Endodermal cell (in vitro differentiated cells): Measurements from ENCODE around the gene BPGM. TPM values are rescaled to one million over a fixed set of nuclear protein-coding genes. Genes with fewer than 3 reads are reported as not detected.
A peak's percentile ranks its signal among the peaks of the same experiment; 100 is the strongest.

Experiments used
- DNase-seq: peaks from one replicate; pipeline ENCODE4 v3.0.0-alpha.2; 2017
- H3K27ac ChIP-seq: 2 replicates; pipeline ENCODE4 v1.5.1; 2013; ENCODE audit warnings: mild to moderate bottlenecking, low read depth, low read length, moderate library complexity
- H3K27me3 ChIP-seq: 2 replicates; pipeline ENCODE4 v1.6.1; 2013; ENCODE audit warnings: mild to moderate bottlenecking, low read length, moderate library complexity; ENCODE audit not compliant: insufficient read depth, control insufficient read depth, poor library complexity, severe bottlenecking
- H3K36me3 ChIP-seq: 2 replicates; pipeline ENCODE4 v1.7.0; 2013; ENCODE audit warnings: mild to moderate bottlenecking, low read length, moderate library complexity; ENCODE audit not compliant: control insufficient read depth, insufficient read depth
- H3K4me1 ChIP-seq: one replicate; pipeline ENCODE4 v1.7.0; 2013; ENCODE audit warnings: low read length; ENCODE audit not compliant: control insufficient read depth, insufficient read depth
- H3K4me3 ChIP-seq: 2 replicates; pipeline ENCODE4 v1.5.1; 2013; ENCODE audit warnings: mild to moderate bottlenecking, low read length, moderate library complexity
- H3K9ac ChIP-seq: 2 replicates; pipeline ENCODE4 v1.6.1; 2013; ENCODE audit warnings: mild to moderate bottlenecking, low read length, moderate library complexity; ENCODE audit not compliant: poor library complexity, severe bottlenecking; ENCODE audit errors: extremely low read depth
- H3K9me3 ChIP-seq: 2 replicates; pipeline ENCODE4 v1.6.1; 2013; ENCODE audit warnings: mild to moderate bottlenecking, low read length, moderate library complexity; ENCODE audit not compliant: control insufficient read depth
- H3K27ac Mint-ChIP-seq: 2 replicates; pipeline ENCODE4 v1.8.0; 2020; ENCODE audit warnings: mixed read lengths
- H3K27me3 Mint-ChIP-seq: 2 replicates; pipeline ENCODE4 v1.8.0; 2021; ENCODE audit warnings: mild to moderate bottlenecking, mixed read lengths; ENCODE audit not compliant: insufficient read depth
- H3K36me3 Mint-ChIP-seq: 2 replicates; pipeline ENCODE4 v1.8.0; 2020; ENCODE audit warnings: low read depth, mixed read lengths
- H3K4me1 Mint-ChIP-seq: 2 replicates; pipeline ENCODE4 v1.8.0; 2020; ENCODE audit warnings: mixed read lengths
- H3K4me3 Mint-ChIP-seq: 2 replicates; pipeline ENCODE4 v1.8.0; 2020; ENCODE audit warnings: mild to moderate bottlenecking, moderate library complexity, mixed read lengths
- H3K9me3 Mint-ChIP-seq: 2 replicates; pipeline ENCODE4 v1.8.0; 2020; ENCODE audit warnings: mild to moderate bottlenecking, mixed read lengths
- WGBS, 2 experiments: methylation state at CpG; one replicate each; pipeline versions ENCODE4 v1.1.5 to v1.1.7; 2013; ENCODE audit warnings: missing lambda C conversion rate in 2 of 2, mixed read lengths in 1 of 2; ENCODE audit not compliant: insufficient coverage in 1 of 2, insufficient read length in 1 of 2; 5-methylcytosine and 5-hydroxymethylcytosine counted together
- total RNA-seq, 2 donors: library from RNA; stranded (reverse); fragmentation: NEBNext Ultra II Directional in 1 of 2; extraction: Animal tissue kit (Norgen Biotek cat#: 25700) in 1 of 2; gene quantifications; 2 replicates in 1 of 2; 3 replicates in 1 of 2; pipeline ENCODE4 v1.2.1, GENCODE V29; 2021
- TF ChIP-seq, protein P1 (sequence below): fragments of 200-600 bp; sonication (generic); conservative IDR thresholded peaks from 2 replicates; pipeline ENCODE4 v1.5.0; 2021; ENCODE audit warnings: antibody characterized with exemption, mild to moderate bottlenecking

The BPGM gene
- total RNA-seq, 2 donors from 2014 or later: 11.1 to 16.1 TPM

DNA sequence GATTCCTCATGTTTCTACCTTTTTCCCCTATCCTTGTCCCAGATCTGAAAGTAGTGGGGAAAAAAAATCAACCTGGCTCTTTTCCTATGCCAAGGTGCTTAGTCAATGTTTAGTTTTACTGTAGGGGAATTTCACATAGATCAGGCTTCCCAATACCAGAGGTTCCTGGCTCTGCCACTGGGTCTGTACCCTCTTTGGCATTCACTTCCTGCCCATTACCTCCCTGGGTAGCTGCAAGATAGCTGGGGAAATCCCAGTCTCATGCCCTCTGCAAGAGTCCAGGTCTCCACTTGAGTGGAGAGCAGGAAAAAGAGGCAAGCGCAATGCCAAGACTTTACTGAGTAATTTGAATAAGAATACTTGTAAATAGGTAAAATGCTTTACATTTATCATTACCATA is 3.5 kb upstream of the BPGM start:
- no CpG with 5 or more reads among the region's 1 CpG for WGBS, 2 experiments
- TF ChIP-seq, protein P1, sequence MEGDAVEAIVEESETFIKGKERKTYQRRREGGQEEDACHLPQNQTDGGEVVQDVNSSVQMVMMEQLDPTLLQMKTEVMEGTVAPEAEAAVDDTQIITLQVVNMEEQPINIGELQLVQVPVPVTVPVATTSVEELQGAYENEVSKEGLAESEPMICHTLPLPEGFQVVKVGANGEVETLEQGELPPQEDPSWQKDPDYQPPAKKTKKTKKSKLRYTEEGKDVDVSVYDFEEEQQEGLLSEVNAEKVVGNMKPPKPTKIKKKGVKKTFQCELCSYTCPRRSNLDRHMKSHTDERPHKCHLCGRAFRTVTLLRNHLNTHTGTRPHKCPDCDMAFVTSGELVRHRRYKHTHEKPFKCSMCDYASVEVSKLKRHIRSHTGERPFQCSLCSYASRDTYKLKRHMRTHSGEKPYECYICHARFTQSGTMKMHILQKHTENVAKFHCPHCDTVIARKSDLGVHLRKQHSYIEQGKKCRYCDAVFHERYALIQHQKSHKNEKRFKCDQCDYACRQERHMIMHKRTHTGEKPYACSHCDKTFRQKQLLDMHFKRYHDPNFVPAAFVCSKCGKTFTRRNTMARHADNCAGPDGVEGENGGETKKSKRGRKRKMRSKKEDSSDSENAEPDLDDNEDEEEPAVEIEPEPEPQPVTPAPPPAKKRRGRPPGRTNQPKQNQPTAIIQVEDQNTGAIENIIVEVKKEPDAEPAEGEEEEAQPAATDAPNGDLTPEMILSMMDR: no peak
- Mint-ChIP-seq H3K4me1 (no peaks in the 10 kb centered on the region), H3K36me3 (no peaks in the 10 kb centered on the region), H3K27ac (no peak overlapping the region), H3K4me3 (no peak overlapping the region), H3K9me3 (peaks cover 11% of the 10 kb centered on the region), H3K27me3 (peaks cover 17% of the 10 kb centered on the region)
- Histone ChIP-seq H3K27ac (no peak overlapping the region), H3K9ac (no peak overlapping the region), H3K36me3 (no peaks in the 10 kb centered on the region), H3K27me3 (peaks cover 20% of the 10 kb centered on the region), H3K9me3 (no peaks in the 10 kb centered on the region), H3K4me3 (no peak overlapping the region), H3K4me1 (peaks cover 10% of the 10 kb centered on the region)
- no peak for DNase-seq

DNA sequence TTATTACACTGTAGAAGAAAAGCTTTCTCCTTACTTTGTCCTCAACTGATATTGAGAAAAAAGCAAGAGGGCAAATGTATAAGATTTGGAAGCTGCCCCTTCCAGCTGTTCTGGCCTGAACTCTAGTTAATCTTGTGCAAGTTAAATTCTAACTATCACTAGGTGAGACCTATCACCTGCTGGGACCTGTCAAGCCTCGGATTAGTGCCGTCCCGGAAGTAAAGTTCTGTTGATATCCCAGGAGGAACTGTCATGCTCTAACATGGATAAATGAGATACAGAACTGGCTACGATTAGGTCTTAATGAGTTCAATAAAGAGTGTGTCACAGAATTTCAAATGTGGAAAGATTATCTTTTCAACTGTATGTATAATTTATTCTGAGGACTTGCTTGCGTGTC is 1.2 kb upstream of the BPGM start:
- no peak overlapping the region for H3K4me3 Mint-ChIP-seq
- TF ChIP-seq, protein P1: no peak
- H3K27ac Mint-ChIP-seq: no peak overlapping the region
- peaks cover 10% of the 10 kb centered on the region for H3K4me1 ChIP-seq
- peak overlapping the region; percentile 92 for H3K4me3 ChIP-seq
- peaks cover 11% of the 10 kb centered on the region for H3K27me3 ChIP-seq
- H3K4me1 Mint-ChIP-seq: no peaks in the 10 kb centered on the region
- DNase-seq: no peak
- no peak overlapping the region for H3K27ac ChIP-seq
- H3K9me3 ChIP-seq: no peaks in the 10 kb centered on the region
- peaks cover 11% of the 10 kb centered on the region for H3K9me3 Mint-ChIP-seq
- peaks cover 17% of the 10 kb centered on the region for H3K27me3 Mint-ChIP-seq
- no peaks in the 10 kb centered on the region for H3K36me3 Mint-ChIP-seq
- 69 to 73% methylated on average over 5 of the region's 5 CpGs for WGBS, 2 experiments
- H3K9ac ChIP-seq: peak overlapping the region; percentile 29
- H3K36me3 ChIP-seq: no peaks in the 10 kb centered on the region

DNA sequence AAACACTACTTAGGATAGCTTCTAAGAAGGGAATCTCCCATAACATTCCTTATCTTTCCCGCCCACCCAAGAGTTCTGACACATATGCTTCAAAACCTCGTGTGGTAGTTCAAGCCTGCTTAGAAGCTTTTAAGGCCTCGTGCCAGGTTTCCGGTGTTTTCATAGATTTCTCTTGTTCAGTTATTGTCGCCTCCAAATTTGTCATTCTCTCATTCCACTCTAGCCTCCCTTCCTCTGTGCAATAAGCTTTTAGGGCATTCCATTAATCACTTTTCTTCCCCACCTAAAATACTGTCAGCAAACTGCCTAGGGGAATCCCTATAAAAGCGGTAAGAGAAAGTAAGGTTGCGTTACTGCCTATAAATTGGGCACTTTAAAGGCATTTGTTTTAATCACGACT is 718 bp upstream of the BPGM start:
- WGBS, 2 experiments: 14 to 25% methylated on average over 8 of the region's 8 CpGs
- Histone ChIP-seq H3K4me3 (peak overlapping the region; percentile 92), H3K27me3 (peaks cover 7% of the 10 kb centered on the region), H3K9me3 (no peaks in the 10 kb centered on the region), H3K9ac (peak overlapping the region; percentile 29), H3K4me1 (peaks cover 10% of the 10 kb centered on the region), H3K36me3 (no peaks in the 10 kb centered on the region), H3K27ac (no peak overlapping the region)
- Mint-ChIP-seq H3K36me3 (no peaks in the 10 kb centered on the region), H3K4me1 (no peaks in the 10 kb centered on the region), H3K27ac (no peak overlapping the region), H3K27me3 (peaks cover 13% of the 10 kb centered on the region), H3K9me3 (peaks cover 11% of the 10 kb centered on the region), H3K4me3 (no peak overlapping the region)
- DNase-seq: no peak
- TF ChIP-seq, protein P1: no peak
